ENCODE measurements around the gene MACROH2A1. TPM values are rescaled to one million over a fixed set of nuclear protein-coding genes. Genes with fewer than 3 reads are reported as not detected.

Gene MACROH2A1
- total RNA-seq, 1 donor from 2014 or later, result 150 TPM

DNA sequence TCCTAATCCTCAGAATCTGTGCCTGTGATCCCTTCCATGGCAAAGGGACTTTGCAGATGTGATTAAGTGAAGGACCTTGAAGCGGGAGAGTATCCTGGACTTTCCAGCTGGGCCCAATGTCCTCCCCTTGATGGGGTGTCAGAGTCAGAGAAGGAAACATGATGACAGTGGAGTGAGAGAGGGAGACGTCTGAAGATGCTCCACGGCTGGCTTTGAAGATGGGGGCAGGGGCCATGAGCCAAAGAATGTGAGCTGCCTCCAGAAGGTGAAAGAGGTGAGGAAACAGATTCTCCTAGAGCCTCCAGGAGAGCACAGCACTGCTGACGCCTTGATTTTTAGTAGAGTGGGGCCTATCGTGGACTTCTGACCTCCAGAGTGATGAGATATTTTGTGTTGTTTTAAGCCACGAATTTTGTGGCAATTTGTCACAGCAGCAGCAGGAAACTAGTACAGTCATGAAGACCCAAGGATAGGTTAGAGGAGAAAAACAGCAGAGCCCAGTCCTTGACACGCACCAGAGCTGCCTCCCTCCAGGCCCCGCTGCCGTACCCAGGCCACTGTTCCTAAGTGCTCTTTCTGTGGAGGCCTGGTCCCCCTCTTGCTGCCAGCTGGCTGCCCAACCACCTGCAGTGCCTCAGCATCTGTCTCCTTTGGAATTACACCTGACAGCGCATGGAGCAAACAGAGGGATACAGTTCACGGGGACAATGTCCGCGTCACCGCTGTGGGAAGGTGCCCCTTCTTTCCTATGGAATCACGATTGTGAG, 78.1 kb downstream of the MACROH2A1 start:
- DNase-seq (ENCODE audit: extremely low read depth, low read depth, low spot score), result no peak

DNA sequence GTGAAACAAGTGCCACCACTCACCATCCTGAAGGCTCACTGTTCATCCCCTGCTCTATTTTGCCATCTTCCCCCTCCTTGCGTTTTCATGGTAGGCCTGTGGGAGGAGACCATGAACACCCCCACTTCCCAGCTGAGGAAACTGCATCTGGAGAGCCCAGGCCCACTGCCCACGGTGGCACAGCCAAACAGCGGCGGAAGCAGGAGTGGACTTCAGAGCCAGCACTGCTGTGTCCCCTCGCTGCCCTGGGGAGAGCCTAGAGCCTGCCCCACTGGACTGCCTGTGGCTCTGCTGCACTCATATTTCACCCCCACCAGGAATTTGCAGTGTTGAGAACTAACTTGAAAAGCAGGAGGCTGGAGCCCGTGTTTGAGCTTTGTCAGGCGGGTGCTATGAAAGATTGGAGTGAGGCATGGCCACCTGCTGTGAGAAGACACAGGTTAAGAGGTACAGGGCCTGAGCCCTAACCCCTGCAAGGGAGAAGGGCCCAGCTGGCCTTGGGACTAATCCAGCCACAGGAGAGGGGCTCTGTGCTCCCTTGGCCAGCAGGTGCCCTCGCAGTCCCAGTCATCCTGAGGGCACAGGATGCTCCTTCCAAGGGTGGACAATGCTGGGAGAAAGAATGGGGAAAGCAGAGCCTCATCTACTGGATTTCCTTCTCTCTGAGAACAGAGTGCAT, 79.0 kb downstream of the MACROH2A1 start:
- no peak for DNase-seq (ENCODE audit: extremely low read depth, low read depth, low spot score)

DNA sequence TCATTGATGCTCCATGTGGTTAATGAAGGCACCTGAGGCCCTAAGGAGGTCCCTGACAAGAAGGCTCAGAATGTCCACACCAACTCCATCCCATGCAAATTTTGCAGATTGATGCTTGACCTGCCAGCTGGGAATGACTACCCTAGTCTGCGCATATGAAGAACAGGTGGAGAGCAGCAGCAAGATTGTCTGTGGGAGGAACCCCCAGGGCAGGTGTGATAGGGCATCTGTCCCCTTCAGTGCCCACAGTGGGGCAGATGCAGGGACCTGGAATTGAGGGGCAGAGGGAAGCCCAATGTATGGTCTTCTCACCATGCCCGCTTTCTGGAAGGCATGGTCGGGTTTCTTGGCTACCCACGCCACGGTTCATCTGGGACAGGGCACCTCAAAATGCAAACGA, 79.6 kb downstream of the MACROH2A1 start:
- DNase-seq (ENCODE audit: extremely low read depth, low read depth, low spot score), result no peak

DNA sequence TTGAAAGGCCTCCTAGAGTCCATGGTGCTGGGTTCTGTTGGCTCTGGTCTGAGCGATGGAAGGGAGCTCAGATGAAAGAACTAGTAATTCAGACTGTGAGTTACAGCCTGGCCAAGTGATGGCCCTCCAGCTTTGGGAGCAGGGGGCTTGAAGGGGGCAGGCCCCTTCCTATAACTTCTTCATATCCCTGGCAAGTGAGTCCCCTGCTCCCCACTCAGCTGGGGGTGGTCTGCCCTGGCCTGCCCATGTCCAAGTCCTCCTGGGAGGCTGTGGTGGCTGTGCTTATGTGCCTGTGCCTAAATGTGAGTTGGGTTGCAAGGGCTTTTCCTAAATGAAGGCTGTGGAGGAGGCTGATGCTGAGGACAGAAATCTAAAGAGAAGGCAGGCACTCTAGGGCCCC, 80.1 kb downstream of the MACROH2A1 start:
- no peak for DNase-seq (ENCODE audit: extremely low read depth, low read depth, low spot score)

DNA sequence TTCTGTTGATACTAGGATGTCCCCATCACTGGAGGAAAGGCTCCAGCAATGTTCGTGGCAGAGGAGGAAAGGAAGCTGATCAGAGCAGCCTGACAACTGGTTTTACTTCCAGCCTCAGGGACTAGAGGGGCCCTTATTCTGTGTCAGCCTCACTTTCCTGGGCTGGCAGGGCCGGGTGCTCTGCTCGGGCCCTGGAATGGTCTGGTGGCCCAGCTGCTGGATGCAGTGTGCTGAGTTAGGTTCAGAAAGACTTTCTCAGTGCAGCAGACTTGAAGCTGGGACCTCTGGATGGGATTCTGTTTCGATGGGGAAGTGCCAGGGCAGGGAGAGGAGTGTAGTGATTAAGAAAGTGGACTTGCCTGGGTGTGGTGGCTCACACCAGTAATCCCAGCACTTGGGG, 81.0 kb downstream of the MACROH2A1 start:
- DNase-seq (ENCODE audit: extremely low read depth, low read depth, low spot score), result no peak

DNA sequence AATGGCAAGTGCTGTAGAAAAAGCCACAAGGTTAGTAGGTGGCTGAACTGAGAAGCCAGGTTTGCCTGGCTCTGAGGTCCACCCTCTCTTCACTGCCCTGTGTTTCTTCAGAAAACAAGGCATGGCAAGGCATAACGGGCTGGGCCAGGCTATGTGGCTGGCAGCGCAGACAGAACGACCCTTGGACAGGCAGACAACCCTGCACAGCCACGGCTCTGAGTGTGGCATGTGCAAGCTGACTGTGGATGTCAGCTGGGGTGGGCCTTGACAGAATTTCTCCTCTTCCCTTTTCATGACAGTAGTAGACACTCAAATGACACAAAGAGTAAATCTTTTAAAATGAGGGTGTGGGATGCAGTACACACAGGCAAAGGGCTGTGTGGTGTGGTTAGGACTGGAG, 81.7 kb downstream of the MACROH2A1 start:
- DNase-seq (ENCODE audit: extremely low read depth, low read depth, low spot score), result no peak

DNA sequence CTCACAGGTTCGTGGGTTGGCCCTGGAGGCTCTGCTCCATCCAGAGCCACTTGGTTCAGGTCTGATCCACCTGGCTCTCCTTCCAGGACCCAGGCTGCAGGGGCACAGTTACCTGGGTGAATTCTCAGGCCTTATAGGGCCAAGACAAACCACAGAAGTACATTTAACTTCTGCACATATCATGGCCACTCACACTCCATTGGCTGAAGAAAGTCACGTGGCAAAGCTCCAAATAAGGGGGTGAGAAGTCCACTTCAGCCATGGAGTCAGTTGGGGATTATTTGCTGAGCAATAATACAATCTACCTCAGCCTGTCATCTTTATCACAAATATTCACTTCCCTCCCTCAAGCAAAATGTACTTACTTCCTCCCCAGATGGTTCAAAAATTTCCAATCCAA, 83.6 kb downstream of the MACROH2A1 start:
- DNase-seq (ENCODE audit: extremely low read depth, low read depth, low spot score), result no peak

DNA sequence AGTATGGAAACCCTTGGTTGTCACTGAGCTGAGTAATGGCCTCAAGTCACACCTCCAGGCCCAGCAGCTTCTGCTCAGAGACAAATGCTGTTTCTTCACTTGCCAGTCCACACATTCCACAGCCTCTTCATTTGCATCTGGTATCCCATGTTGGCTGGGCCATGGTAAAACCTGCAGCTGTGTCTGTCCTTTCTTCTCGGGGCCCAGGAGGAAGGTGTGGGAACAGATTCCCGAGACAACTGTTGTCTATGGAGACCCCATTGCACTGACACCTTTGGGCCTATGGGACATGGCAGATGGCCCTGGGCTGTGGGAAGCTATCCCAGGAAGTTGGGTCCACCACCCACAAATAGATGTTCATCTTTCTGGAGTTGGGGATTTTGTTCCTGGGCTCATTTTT, 85.1 kb downstream of the MACROH2A1 start:
- no peak for DNase-seq (ENCODE audit: extremely low read depth, low read depth, low spot score)

DNA sequence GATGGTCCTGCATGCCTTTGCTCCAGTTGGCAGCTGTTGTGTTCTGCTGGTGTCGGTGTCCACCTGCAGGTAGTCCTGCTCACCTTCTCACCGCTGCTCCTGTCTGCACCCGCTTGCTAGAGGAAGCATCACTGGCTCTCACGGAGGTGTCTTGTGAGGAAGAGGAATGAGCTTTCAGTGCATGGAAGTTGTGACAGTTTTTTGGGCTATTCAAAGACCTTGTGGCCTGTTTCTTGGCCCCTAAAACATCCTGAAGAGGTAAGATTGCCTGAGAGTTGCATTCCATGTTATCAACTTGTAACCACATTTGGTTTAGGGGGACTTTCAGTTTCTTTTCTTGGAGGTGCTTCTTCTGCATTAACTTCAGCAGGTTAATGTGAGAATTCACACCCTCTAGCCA, 85.6 kb downstream of the MACROH2A1 start:
- no peak for DNase-seq (ENCODE audit: extremely low read depth, low read depth, low spot score)

DNA sequence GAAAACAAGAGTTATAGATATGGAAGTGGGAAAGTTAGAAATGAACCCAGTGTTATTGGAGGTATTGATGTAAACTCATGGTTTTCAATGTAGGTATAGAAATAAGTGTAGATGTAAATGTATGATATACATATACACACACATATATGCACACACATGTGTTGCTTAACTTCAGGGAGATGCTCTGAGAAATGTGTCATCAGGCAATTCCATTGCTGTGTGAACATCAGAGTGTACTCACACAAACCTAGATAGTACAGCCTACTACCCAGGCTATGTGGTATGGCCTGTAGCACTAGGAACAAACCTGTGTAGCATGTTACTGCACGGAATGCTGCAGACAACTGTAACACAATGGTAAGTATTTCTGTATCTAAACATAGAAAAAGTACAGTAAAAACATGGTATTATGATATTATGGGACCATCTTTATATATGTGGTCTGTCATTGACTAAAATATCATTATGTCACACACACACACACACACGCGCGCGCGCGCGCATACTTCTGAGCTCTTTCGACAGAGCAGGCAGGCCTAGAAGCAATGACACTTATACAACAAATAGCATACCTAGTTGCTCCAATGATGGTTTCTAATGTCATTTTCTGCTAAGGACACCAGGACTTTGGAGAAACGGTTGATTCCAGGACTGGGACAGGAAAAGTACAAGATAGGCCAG, 86.6 kb downstream of the MACROH2A1 start:
- DNase-seq (ENCODE audit: extremely low read depth, low read depth, low spot score), result no peak

DNA sequence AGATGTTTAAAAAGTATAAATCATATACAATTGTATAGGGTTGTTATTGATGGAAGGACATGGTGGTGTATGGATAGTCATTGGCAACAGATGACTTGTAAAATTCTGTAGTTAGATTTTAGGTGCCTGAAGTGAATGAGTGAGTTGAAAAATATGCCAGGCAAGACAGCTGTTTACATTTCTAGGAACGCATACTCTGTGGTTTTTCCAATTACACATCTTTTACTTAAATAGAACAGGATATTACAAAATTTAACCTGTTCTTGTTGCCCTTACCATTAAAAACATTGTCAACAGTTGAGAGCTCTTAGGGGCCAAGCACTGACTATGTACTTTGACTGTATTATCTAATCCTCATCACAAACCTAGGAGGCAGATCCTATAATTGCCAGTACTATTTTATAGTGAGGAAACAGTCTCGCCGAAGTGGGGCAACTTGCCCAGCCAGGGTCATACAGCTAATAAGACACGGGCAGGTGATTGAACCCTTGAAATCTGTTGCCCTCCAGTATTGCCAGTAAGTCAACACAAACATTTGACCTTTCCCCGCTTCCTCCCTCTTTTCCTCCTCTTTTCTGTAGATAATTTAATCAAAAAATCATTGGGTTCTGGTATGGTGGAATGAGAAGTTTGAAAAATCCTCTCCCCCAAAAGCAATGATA, 88.6 kb downstream of the MACROH2A1 start:
- DNase-seq (ENCODE audit: extremely low read depth, low read depth, low spot score), result no peak

DNA sequence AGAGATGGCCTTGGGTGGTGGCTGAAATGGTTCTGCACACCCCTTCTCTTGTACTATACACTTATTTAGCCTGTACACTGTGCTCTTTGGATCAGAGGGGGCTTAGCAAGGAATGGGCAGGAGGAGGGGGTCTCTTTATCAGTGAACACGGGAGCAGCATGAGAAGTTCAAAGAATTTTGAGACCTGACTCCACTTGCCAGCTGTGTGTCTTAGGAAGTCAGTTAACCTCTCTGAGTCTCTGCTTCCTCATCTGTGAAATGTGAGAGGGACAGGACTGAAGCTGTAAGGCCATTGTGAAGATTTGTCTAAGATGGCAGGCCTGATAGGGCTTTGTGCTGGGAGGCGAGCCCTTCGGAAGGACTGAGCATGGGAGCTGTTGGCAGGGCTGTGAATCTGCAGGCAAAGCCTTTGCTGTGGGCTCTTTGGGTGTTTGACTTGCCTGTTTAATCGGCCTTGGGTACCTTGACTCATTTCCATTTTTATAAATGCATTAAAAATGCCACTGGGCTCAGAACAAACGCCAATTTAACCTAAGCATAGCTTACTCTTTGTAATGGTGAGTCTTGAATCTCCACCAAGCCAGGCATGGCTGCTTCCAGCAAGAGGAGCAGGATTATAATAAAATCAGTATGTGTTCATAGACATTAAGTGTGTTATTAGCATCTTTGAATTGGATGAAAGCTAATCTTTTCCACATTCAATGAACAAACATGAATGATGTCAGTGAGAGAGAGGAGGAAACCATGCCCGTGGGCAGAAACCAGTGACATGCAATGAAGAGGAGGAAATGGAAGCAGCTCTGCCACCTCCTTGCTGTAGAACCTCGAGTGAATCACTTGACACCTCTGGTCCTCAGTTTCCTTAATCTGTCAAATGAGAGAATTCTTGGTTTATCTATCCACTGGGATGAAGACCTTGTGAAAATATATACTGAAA, 89.4 kb downstream of the MACROH2A1 start:
- no peak for DNase-seq (ENCODE audit: extremely low read depth, low read depth, low spot score)

DNA sequence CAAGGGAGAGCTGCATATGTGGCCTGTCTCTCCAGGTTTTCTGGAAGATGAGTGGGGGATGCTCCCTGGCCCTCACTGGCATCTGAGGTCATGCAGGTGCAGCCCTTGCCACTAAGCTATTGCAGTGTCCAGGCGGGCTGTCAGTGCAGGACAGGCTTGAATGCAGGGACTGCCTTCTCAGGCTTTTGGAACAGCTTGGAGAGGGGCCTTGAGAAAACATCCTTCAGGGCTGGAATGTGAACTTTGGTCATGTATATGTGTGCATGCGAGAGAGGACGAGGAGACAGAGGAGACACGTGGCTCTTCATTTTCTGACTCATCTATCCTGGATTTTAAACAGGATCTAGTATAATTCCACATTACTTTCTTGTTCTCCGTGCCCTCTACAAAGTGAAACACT, 90.3 kb downstream of the MACROH2A1 start:
- DNase-seq (ENCODE audit: extremely low read depth, low read depth, low spot score), result no peak

DNA sequence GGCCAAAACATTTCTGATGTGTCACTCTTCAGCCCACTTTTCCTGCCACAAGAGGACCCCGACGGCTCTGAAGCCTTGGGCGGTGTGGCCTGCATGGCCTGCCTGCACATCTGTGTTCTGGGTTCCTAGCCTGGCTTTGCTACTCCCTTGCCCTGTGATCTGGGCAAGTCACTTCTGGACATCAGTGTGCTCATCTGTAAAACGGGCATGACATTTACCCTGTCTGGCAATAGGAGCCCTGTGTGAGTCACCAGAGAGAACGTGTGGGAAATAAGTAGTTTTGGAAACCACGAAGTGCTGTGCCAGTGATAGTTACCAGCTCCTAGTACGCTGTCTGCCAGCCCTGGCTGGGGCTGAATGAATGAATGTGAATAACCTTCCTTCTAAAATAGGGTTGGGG, 90.8 kb downstream of the MACROH2A1 start:
- DNase-seq (ENCODE audit: extremely low read depth, low read depth, low spot score), result no peak

DNA sequence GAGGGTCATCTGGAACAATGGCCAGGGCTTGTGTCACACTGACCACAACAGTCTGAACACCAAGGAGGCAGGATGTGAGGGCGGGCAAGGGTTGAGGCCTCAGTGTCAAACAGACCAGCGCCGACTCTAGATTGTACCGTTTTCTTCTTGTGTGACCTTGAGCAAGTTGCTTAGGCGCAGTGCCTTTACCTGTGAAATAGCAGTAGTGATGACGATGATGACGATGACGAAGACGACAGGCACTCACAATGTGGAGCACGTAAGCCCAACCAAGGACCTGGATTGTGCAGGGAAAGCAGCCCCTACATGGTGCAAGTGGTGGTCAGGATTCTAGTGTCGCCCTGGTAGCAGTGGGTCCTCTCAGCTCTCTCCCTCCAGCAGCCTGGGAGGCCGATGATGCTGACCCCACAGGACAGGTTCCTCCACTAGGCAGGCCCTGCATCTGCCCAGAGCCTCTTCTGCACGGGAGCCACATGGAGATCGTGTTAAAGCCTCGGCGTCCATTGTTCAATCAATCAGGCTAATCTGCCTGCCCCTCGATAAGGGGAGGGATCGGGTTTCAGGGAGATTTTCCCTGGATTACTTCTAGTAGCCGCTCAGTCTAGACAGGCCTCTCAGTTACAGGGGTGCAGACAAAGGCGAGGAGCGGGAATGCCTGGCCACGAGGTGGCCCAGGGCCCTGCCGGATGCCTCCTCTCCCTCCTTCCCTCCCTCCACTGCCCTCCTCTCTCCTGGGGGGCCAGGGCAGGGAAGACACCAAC, 91.7 kb downstream of the MACROH2A1 start:
- no peak for DNase-seq (ENCODE audit: extremely low read depth, low read depth, low spot score)

DNA sequence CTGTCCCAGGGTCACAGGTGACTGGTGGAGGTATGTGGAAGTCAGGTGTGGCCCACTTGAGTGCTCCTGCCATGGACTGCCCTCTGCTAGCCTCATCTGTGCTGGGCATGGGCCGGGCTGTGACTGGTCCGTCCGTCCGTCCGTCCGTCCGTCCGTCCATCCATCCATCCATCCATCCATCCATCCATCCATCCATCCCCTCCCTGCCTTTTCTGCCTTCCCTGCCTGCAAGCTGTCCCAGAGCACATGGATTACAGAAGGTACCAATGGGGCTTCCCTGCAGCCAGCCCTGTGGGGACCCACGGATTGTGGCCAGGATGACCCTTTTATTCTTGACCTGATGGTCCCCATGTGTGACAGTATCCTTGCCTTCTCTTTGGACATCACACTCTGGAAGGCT, 92.5 kb downstream of the MACROH2A1 start:
- no peak for DNase-seq (ENCODE audit: extremely low read depth, low read depth, low spot score)

DNA sequence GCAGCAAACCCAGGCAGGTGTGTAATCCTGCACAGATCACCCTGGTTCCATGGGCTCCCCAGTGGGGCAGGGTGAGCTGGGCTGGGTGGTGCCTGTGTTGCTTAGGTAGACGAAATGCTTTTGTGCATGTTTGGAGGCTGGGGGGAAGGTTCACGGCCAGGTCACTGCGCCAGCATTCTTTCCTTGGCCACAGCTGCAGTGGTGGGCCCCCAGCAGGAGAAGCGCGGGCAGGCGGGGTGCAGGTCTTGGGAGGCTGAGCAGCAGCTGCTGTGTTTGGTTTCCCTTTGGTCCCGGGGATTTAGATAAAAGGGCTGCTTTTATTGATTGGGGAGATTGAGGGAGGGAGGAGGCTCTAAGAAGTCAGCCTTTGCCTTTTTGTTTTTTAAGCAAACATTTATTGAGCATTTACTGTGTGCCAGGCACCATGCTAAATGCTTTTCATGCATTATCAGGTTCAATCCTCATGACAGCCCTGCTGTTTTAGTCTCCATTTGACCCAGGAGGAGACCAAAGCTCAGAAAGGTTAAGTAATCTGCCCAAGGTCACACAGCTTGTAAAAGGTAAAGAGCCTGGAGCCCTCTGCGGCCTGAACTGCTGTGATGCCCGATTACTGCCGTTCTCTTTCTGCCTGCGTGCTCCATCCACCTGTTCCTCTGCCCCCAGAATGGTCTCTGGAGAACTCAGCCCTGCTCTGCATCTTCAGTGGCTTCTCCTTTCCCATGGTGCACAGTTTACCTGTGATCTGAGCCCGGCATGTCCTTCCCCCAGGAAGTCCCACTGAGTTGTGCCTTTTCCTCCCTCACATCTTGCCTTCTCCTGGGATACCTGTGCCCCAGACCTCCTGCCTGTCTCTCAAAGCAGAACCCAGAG, 94.4 kb downstream of the MACROH2A1 start:
- DNase-seq (ENCODE audit: extremely low read depth, low read depth, low spot score), result no peak

DNA sequence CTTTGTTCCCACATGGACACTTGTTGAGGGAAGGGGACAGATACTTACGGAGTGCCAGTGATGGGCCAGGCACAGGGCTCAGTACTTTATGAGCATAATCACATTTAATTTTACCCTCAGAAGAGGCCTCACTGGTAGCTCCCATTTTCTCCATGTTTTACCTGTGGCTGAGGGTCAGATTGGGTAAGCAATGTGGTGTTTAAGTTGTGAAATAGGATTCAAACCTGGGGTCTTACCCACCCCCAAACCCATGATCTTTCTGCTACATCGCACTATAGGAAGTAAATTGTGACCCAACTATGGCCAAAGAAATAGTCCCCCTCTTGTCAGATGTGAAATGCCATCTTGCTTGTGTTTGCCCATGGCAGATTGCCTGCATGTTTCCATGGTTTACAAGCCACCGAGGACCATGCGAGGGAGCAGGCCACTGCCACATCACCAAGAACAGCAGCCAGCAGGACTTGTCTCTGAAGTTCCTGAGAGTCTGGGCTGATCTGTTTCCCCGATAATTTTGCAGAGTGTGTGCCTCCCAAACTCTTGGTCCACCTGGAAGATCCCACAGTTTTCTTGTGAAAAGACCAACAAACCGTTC, 95.4 kb downstream of the MACROH2A1 start:
- no peak for DNase-seq (ENCODE audit: extremely low read depth, low read depth, low spot score)

Measured in glomerular endothelial cell (primary cell).